ENCODE results near the gene CCDC187. TPM values are rescaled to one million over a fixed set of nuclear protein-coding genes. Genes with fewer than 3 reads are reported as not detected.
A peak's percentile ranks its signal among the peaks of the same experiment; 100 is the strongest.

Gene CCDC187
- total RNA-seq, 1 experiment from 2014 or later: not detected

- DNase-seq (ENCODE audit: low spot score): no peak
- Histone ChIP-seq H3K36me3 (ENCODE audit: insufficient read depth, low read length, poor library complexity, severe bottlenecking) (peaks cover 3% of the 10 kb centered on the region), H3K27ac (ENCODE audit: low read depth, low read length, poor library complexity, severe bottlenecking) (no peak overlapping the region), H3K4me1 (ENCODE audit: insufficient read depth, low read length, poor library complexity, severe bottlenecking) (no peaks in the 10 kb centered on the region), H3K9me3 (ENCODE audit: low read depth, low read length, poor library complexity, severe bottlenecking) (no peaks in the 10 kb centered on the region), H3K27me3 (replicated peaks; ENCODE audit: insufficient read depth, low read depth, low read length, poor library complexity) (peaks cover 29% of the 10 kb centered on the region), H3K4me3 (ENCODE audit: low read depth, low read length, poor library complexity, severe bottlenecking) (no peak overlapping the region)
- TF ChIP-seq CTCF (conservative IDR thresholded peaks at IDR 0.05; ENCODE audit: low read depth, low read length) (no peak), EZH2 (IDR thresholded peaks at IDR 0.05; ENCODE audit: borderline replicate concordance, low read depth, low read length, poor library complexity, severe bottlenecking) (no peak)
- CTCF ChIA-PET: no interaction called here
- intact Hi-C loops (cut with micrococcal nuclease; ENCODE audit: unreplicated experiment): no loop called here
- POLR2A ChIA-PET (ENCODE audit: low non-redundant PET): no interaction called here
- TSS peak; percentile 45 for BruUV-seq (replicated peaks)
Measured at GRCh38 chr9:136206602-136207275, 97.2 kb downstream of the CCDC187 start.

- ChIA-PET POLR2A (ENCODE audit: low non-redundant PET) (interaction anchor here (0.6 kb wide), 1 partner anchor 17 kb away, joined by 4 read pairs; no protein-coding TSS in a partner anchor), CTCF (interaction anchor here (0.6 kb wide), 1 partner anchor 402 kb away, joined by 3 read pairs; no protein-coding TSS in a partner anchor)
- Histone ChIP-seq H3K36me3 (ENCODE audit: insufficient read depth, low read length, poor library complexity, severe bottlenecking) (peaks cover 3% of the 10 kb centered on the region), H3K9me3 (ENCODE audit: low read depth, low read length, poor library complexity, severe bottlenecking) (no peaks in the 10 kb centered on the region), H3K27ac (ENCODE audit: low read depth, low read length, poor library complexity, severe bottlenecking) (no peak overlapping the region), H3K4me1 (ENCODE audit: insufficient read depth, low read length, poor library complexity, severe bottlenecking) (no peaks in the 10 kb centered on the region), H3K4me3 (ENCODE audit: low read depth, low read length, poor library complexity, severe bottlenecking) (no peak overlapping the region), H3K27me3 (replicated peaks; ENCODE audit: insufficient read depth, low read depth, low read length, poor library complexity) (peaks cover 40% of the 10 kb centered on the region)
- intact Hi-C loops (cut with micrococcal nuclease; ENCODE audit: unreplicated experiment): no loop called here
- BruUV-seq (replicated peaks): no TSS peak
- TF ChIP-seq CTCF (conservative IDR thresholded peaks at IDR 0.05; ENCODE audit: low read depth, low read length): no peak
- TF ChIP-seq EZH2 (IDR thresholded peaks at IDR 0.05; ENCODE audit: borderline replicate concordance, low read depth, low read length, poor library complexity, severe bottlenecking): no peak
- DNase-seq (ENCODE audit: low spot score): no peak
Measured at GRCh38 chr9:136205707-136205992, 98.2 kb downstream of the CCDC187 start.

- H3K36me3 ChIP-seq (ENCODE audit: insufficient read depth, low read length, poor library complexity, severe bottlenecking): peaks cover 3% of the 10 kb centered on the region
- ChIA-PET POLR2A (ENCODE audit: low non-redundant PET) (no interaction called here), CTCF (no interaction called here)
- no peak within 1 kb of the TSS for H3K4me3 ChIP-seq (ENCODE audit: low read depth, low read length, poor library complexity, severe bottlenecking)
- no peak within 1 kb of the TSS for H3K27ac ChIP-seq (ENCODE audit: low read depth, low read length, poor library complexity, severe bottlenecking)
- H3K9me3 ChIP-seq (ENCODE audit: low read depth, low read length, poor library complexity, severe bottlenecking): no peaks in the 10 kb centered on the region
- intact Hi-C loops (cut with micrococcal nuclease; ENCODE audit: unreplicated experiment): no loop called here
- no peak for DNase-seq (ENCODE audit: low spot score)
- no peaks in the 10 kb centered on the region for H3K4me1 ChIP-seq (ENCODE audit: insufficient read depth, low read length, poor library complexity, severe bottlenecking)
- no TSS peak for BruUV-seq (replicated peaks)
- TF ChIP-seq CTCF (conservative IDR thresholded peaks at IDR 0.05; ENCODE audit: low read depth, low read length) (no peak), EZH2 (IDR thresholded peaks at IDR 0.05; ENCODE audit: borderline replicate concordance, low read depth, low read length, poor library complexity, severe bottlenecking) (no peak)
- peaks cover 46% of the 10 kb centered on the region for H3K27me3 ChIP-seq (replicated peaks; ENCODE audit: insufficient read depth, low read depth, low read length, poor library complexity)
Measured at GRCh38 chr9:136204838-136205706, 98.8 kb downstream of the CCDC187 start, which contains the start of gene LHX3. Gene LHX3 (minus strand): TSS chr9:136205128. CDS start chr9:136205012, 116 bp downstream.
